Liver (tissue), 3 donors: ENCODE measurements around the gene CCND3.

ENCODE experiments used
- CTCF ChIP-seq: fragments of 150-350 bp; IDR thresholded peaks from 2 replicates; pipeline ENCODE4 v1.5.1; 2017; ENCODE audit warnings: improper control_type of control experiment, low read depth, low read length; ENCODE audit not compliant: missing input control
- FOXA1 ChIP-seq: IDR thresholded peaks from 2 replicates; pipeline ENCODE4 v1.6.1; 2016; ENCODE audit warnings: antibody characterized with exemption
- JUND ChIP-seq, 2 donors: IDR thresholded peaks; 2 replicates each; pipeline ENCODE4 v1.6.1; 2016; ENCODE audit warnings: antibody characterized with exemption in 2 of 2
- RAD21 ChIP-seq, 2 donors: IDR thresholded peaks; 2 replicates each; pipeline ENCODE4 v1.6.1; 2016; ENCODE audit warnings: antibody characterized with exemption in 2 of 2, mild to moderate bottlenecking in 2 of 2
- REST ChIP-seq: IDR thresholded peaks from 2 replicates; pipeline ENCODE4 v1.6.1; 2016; ENCODE audit warnings: antibody characterized with exemption, mild to moderate bottlenecking
- TAF1 ChIP-seq: conservative IDR thresholded peaks from 2 replicates; pipeline ENCODE4 v1.6.1; 2016; ENCODE audit warnings: antibody characterized with exemption, mild to moderate bottlenecking
- donor health status: healthy.
- donor health status: healthy.

GRCh38 chr6:41927253-41927652 lies 14.4 kb downstream of the CCND3 start:
- TF ChIP-seq CTCF: no peak
- no peak for TF ChIP-seq REST
- no peak for TF ChIP-seq FOXA1
- TF ChIP-seq RAD21 (IDR thresholded peaks at IDR 0.05): no peak
- no peak for TF ChIP-seq TAF1
- no peak for TF ChIP-seq JUND (IDR thresholded peaks at IDR 0.05)
